ENCODE measurements around the gene OR2T27. TPM values are rescaled to one million over a fixed set of nuclear protein-coding genes. Genes with fewer than 3 reads are reported as not detected.
"Not testable (repeated sequence)": the region's sequence is repeated elsewhere in the genome, so short reads cannot be mapped to it uniquely, and the experiment has no call there.

OR2T27 gene
- total RNA-seq, 4 donors from 2014 or later = not detected

GRCh38 chr1:248642971-248643651, 12.2 kb downstream of the OR2T27 start:
- H3K4me3 ChIP-seq; H3K4me1 ChIP-seq; H3K27ac ChIP-seq; H3K9me3 ChIP-seq; H3K36me3 ChIP-seq; intact Hi-C loops (cut with DNase I); H3K27me3 ChIP-seq; DNase-seq: not testable (repeated sequence)
- no CpG with 5 or more reads among the region's 4 CpGs for WGBS, 2 donors

- WGBS, 2 donors = no CpG with 5 or more reads among the region's 5 CpGs
- H3K36me3 ChIP-seq; H3K27ac ChIP-seq; H3K4me3 ChIP-seq; H3K9me3 ChIP-seq; intact Hi-C loops (cut with DNase I); H3K4me1 ChIP-seq; H3K27me3 ChIP-seq; DNase-seq: not testable (repeated sequence)
Observed at GRCh38 chr1:248641583-248641982, 13.7 kb downstream of the OR2T27 start.

- H3K4me3 ChIP-seq; DNase-seq; H3K9me3 ChIP-seq; H3K4me1 ChIP-seq; H3K36me3 ChIP-seq; H3K27ac ChIP-seq; H3K27me3 ChIP-seq; intact Hi-C loops (cut with DNase I): not testable (repeated sequence)
- WGBS, 2 donors = no CpG with 5 or more reads among the region's 3 CpGs
Observed at GRCh38 chr1:248640906-248641305, 14.4 kb downstream of the OR2T27 start.

GRCh38 chr1:248639652-248640051, 15.7 kb downstream of the OR2T27 start:
- H3K4me3 ChIP-seq; H3K4me1 ChIP-seq; H3K27ac ChIP-seq; intact Hi-C loops (cut with DNase I); H3K27me3 ChIP-seq; H3K9me3 ChIP-seq; DNase-seq; H3K36me3 ChIP-seq: not testable (repeated sequence)
- WGBS, 2 donors = no CpG with 5 or more reads among the region's 5 CpGs

- DNase-seq; intact Hi-C loops (cut with DNase I): not testable (repeated sequence)
Observed at GRCh38 chr1:248636612-248637011, 18.7 kb downstream of the OR2T27 start.

GRCh38 chr1:248634991-248635390, 20.3 kb downstream of the OR2T27 start, which contains the start of gene OR2T11:
OR2T11 (minus strand) TSS chr1:248635091; CDS start chr1:248627128, 7,963 bp downstream.
- H3K36me3 ChIP-seq; intact Hi-C loops (cut with DNase I); H3K4me1 ChIP-seq; H3K9me3 ChIP-seq; H3K27me3 ChIP-seq; DNase-seq; H3K27ac ChIP-seq; H3K4me3 ChIP-seq: not testable (repeated sequence)
- whole genome bisulfite sequencing, 2 donors = no CpG with 5 or more reads among the region's 2 CpGs

More at GRCh38 chr1:248636612-248637011, 18.7 kb downstream of the OR2T27 start:
- not testable (repeated sequence) for H3K27me3 ChIP-seq, H3K27ac ChIP-seq, H3K4me3 ChIP-seq, H3K36me3 ChIP-seq, H3K9me3 ChIP-seq, H3K4me1 ChIP-seq
- WGBS, 2 donors = 20% methylated on average over 1 of the region's 5 CpGs; no CpG with 5 or more reads in 1 of the 2 donors

- WGBS, 2 donors = 64 to 69% methylated on average over 7 of the region's 7 CpGs
- no peak for DNase-seq
Observed at GRCh38 chr1:248631354-248632008, 23.8 kb downstream of the OR2T27 start.

More at GRCh38 chr1:248631354-248632008, 23.8 kb downstream of the OR2T27 start:
- no peaks in the 10 kb centered on the region for H3K4me1 ChIP-seq
- intact Hi-C loops (cut with DNase I) = no loop called here
- no peaks in the 10 kb centered on the region for H3K36me3 ChIP-seq
- H3K27me3 ChIP-seq = no peaks in the 10 kb centered on the region
- no peak overlapping the region for H3K27ac ChIP-seq
- H3K9me3 ChIP-seq = no peaks in the 10 kb centered on the region
- TF ChIP-seq POLR2A (IDR thresholded peaks at IDR 0.05) = no peak
- no peak for TF ChIP-seq CTCF (IDR thresholded peaks at IDR 0.05)
- H3K4me3 ChIP-seq = no peak overlapping the region
